HEK293T (cell line): ENCODE data around the gene DGKD.

ENCODE experiments used
- CTCF ChIA-PET: fragments of 350-600 bp; formaldehyde crosslinking; extraction: SDS; loops from one replicate; lab custom pipeline; 2021; ENCODE audit warnings: antibody characterized with exemption, inconsistent platforms; lab: Yijun Ruan, JAX
- POLR2A ChIA-PET: fragments of 350-600 bp; formaldehyde crosslinking; extraction: SDS; loops from one replicate; lab custom pipeline; 2020; ENCODE audit warnings: antibody characterized with exemption, inconsistent platforms; lab: Yijun Ruan, JAX
- DNase-seq: peaks from one replicate; pipeline ENCODE4 v3.0.0; 2012; ENCODE audit warnings: mixed read lengths; ENCODE audit errors: extremely low spot score
- ARNT ChIP-seq: fragments of 450-650 bp; IDR thresholded peaks from 2 replicates; pipeline ENCODE4 v1.6.1; 2017; ENCODE audit warnings: mild to moderate bottlenecking
- BHLHE40 ChIP-seq: fragments of 450-650 bp; IDR thresholded peaks from 2 replicates; pipeline ENCODE4 v1.6.1; 2016; ENCODE audit warnings: mild to moderate bottlenecking, moderate library complexity, borderline replicate concordance
- CTBP1 ChIP-seq: fragments of 450-650 bp; IDR thresholded peaks from 2 replicates; pipeline ENCODE4 v1.6.1; 2016; ENCODE audit warnings: borderline replicate concordance
- ELF4 ChIP-seq: fragments of 450-650 bp; IDR thresholded peaks from 2 replicates; pipeline ENCODE4 v1.6.1; 2017; ENCODE audit warnings: antibody characterized with exemption
- FOXA1 ChIP-seq: fragments of 450-650 bp; IDR thresholded peaks from 2 replicates; pipeline ENCODE4 v1.6.1; 2016; ENCODE audit warnings: mild to moderate bottlenecking
- FOXK2 ChIP-seq: fragments of 450-650 bp; IDR thresholded peaks from 2 replicates; pipeline ENCODE4 v1.6.1; 2016; ENCODE audit warnings: mild to moderate bottlenecking
- FOXM1 ChIP-seq: fragments of 450-650 bp; IDR thresholded peaks from 2 replicates; pipeline ENCODE4 v1.6.1; 2017; ENCODE audit warnings: mild to moderate bottlenecking, borderline replicate concordance
- HDGF ChIP-seq: fragments of 450-650 bp; IDR thresholded peaks from 2 replicates; pipeline ENCODE4 v1.6.1; 2017; ENCODE audit warnings: antibody characterized with exemption, borderline replicate concordance
- L3MBTL2 ChIP-seq: fragments of 450-650 bp; conservative IDR thresholded peaks from 2 replicates; pipeline ENCODE4 v1.6.1; 2016; ENCODE audit warnings: mild to moderate bottlenecking
- LEF1 ChIP-seq: fragments of 450-650 bp; IDR thresholded peaks from 2 replicates; pipeline ENCODE4 v1.6.1; 2017; ENCODE audit warnings: mild to moderate bottlenecking, borderline replicate concordance
- NFRKB ChIP-seq: fragments of 450-650 bp; IDR thresholded peaks from 2 replicates; pipeline ENCODE4 v1.6.1; 2016; ENCODE audit warnings: mild to moderate bottlenecking, moderate library complexity
- SP1 ChIP-seq: fragments of 450-650 bp; IDR thresholded peaks from 2 replicates; pipeline ENCODE4 v1.6.1; 2017
- SUZ12 ChIP-seq: fragments of 450-650 bp; IDR thresholded peaks from 2 replicates; pipeline ENCODE4 v1.6.1; 2016; ENCODE audit warnings: mild to moderate bottlenecking
- TARDBP ChIP-seq: fragments of 450-650 bp; IDR thresholded peaks from 2 replicates; pipeline ENCODE4 v1.6.1; 2016
- ZNF384 ChIP-seq: fragments of 450-650 bp; IDR thresholded peaks from 2 replicates; pipeline ENCODE4 v1.6.1; 2016
- TF ChIP-seq, protein P1 (sequence below): fragments of 450-650 bp; IDR thresholded peaks from 2 replicates; pipeline ENCODE4 v1.6.1; 2016

DGKD gene

DNA sequence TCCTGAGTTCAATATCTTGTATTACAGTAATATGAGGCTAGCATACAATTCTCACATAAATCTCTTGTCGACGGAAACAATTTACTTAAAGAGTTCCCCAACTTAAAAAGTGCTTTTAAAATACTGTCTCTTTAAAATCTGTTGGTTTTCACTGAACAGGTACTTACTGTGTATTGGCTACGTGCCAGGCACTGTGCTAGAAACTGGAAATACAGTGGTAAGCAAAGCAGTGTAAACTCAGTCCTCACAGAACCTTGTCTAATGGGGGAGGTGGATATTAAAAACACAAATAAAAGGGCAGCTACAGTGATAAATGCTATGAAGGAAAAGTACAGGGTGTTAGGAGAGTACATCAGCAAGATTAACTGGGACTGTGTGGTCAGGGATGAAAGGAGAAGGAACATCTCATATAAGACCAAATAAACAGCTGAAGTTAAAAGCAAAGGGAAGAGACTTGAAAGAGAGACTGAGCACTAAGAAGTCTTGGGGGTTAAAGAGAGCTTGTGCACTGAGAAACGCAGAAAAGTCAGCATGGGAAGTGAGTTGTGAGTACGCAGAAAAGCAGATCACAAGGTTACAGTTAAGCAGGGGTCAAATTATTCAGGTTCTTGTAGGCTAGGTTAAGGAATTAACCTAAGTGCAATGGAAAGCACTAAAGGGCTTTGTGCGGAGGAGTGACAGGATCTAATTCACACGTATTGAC is 159.8 kb downstream of the DGKD start:
- TF ChIP-seq FOXK2 (no peak), ARNT (no peak), FOXA1 (no peak), SUZ12 (no peak), L3MBTL2 (no peak), BHLHE40 (no peak), ZNF384 (no peak), NFRKB (no peak)
- no peak for DNase-seq
- ChIA-PET POLR2A (no interaction called here), CTCF (no interaction called here)

DNA sequence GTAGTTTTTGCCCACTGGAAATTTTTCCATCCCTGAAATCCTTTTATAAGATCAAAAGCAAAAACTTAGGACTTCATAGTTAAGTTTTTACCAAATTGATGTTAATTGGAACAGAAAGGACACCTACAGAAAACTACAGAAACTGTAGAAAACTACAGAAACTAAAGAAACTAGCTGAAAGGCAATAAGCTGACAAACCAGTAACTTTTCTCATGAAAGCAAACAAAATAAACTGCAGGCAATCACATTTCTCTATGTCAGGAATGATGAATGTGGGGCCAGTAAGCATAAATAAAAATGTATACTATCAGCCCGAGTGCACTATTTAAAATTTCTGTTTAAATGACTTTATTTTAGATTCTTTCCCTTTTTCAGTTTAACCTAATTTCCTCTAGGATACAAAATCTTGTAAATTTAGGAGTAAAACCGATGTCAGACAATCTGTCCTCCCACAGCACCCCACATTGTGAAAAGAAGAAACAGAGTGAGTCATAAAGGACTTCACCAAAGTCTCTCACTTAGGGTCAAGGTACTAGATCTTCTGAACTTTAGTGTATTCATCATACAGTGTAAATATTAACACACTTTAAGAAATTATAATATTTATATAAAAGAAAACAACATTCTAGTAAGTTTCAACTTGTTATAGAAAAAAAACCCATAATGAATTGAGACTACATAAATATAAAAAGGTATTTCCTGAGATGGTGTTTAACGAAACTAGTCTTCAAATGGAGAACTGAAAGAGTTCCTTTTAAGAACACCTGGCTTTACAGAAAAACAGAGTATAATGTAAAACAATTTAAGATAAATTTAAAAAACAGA is 165.7 kb downstream of the DGKD start:
- TF ChIP-seq FOXA1, result no peak
- TF ChIP-seq L3MBTL2, result no peak
- TF ChIP-seq, protein P1, sequence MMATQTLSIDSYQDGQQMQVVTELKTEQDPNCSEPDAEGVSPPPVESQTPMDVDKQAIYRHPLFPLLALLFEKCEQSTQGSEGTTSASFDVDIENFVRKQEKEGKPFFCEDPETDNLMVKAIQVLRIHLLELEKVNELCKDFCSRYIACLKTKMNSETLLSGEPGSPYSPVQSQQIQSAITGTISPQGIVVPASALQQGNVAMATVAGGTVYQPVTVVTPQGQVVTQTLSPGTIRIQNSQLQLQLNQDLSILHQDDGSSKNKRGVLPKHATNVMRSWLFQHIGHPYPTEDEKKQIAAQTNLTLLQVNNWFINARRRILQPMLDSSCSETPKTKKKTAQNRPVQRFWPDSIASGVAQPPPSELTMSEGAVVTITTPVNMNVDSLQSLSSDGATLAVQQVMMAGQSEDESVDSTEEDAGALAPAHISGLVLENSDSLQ, result no peak
- TF ChIP-seq ELF4, result no peak
- TF ChIP-seq FOXK2, result no peak
- TF ChIP-seq NFRKB, result no peak
- no peak for TF ChIP-seq ARNT
- no peak for TF ChIP-seq LEF1
- no peak for TF ChIP-seq TARDBP
- no peak for TF ChIP-seq ZNF384
- no peak for TF ChIP-seq BHLHE40
- TF ChIP-seq CTBP1, result no peak
- no peak for TF ChIP-seq HDGF
- no peak for TF ChIP-seq SUZ12
- no peak for TF ChIP-seq SP1
- no peak for TF ChIP-seq FOXM1
- ChIA-PET CTCF (no interaction called here), POLR2A (no interaction called here)
- DNase-seq, result no peak
